K562 (cell line): ENCODE measurements around the gene HELZ.

ENCODE experiments used
- BHLHE40 ChIP-seq: IDR thresholded peaks from 2 replicates; pipeline ENCODE4 v1.6.1; 2011; ENCODE audit warnings: low read length, improper control_type of control experiment
- MYC ChIP-seq, 2 experiments: fragments of 250-450 bp in 1 of 2; sonication (Bioruptor Pico) in 1 of 2; IDR thresholded peaks; 2 replicates each; pipeline versions ENCODE4 v1.5.1 to v1.6.1; 2012 to 2021; ENCODE audit warnings: low read depth in 2 of 2, borderline replicate concordance in 1 of 2, improper control_type of control experiment in 1 of 2, low read length in 1 of 2, mild to moderate bottlenecking in 1 of 2, moderate library complexity in 1 of 2
- POLR2AphosphoS5 ChIP-seq: IDR thresholded peaks from 2 replicates; pipeline ENCODE4 v1.6.1; 2011; ENCODE audit warnings: mild to moderate bottlenecking, low read depth, low read length, moderate library complexity; ENCODE audit not compliant: control insufficient read depth, insufficient read depth
- SP2 ChIP-seq: IDR thresholded peaks from 2 replicates; pipeline ENCODE4 v1.6.1; 2011; ENCODE audit warnings: mild to moderate bottlenecking, low read depth, low read length, moderate library complexity; ENCODE audit not compliant: poor library complexity, severe bottlenecking; ENCODE audit errors: extremely low read depth
- ZNF23 ChIP-seq: fragments of 250-450 bp; sonication (Bioruptor Pico); IDR thresholded peaks from 2 replicates; pipeline ENCODE4 v1.4.0; 2020; ENCODE audit warnings: mild to moderate bottlenecking
- ZNF239 ChIP-seq: fragments of 250-450 bp; sonication (Bioruptor Pico); IDR thresholded peaks from 2 replicates; pipeline ENCODE4 v1.4.0; 2020; ENCODE audit warnings: mild to moderate bottlenecking
- TF ChIP-seq, protein P1 (sequence below): sonication (generic); formaldehyde crosslinking; IDR thresholded peaks from 2 replicates; pipeline ENCODE4 v1.8.1; 2022; ENCODE audit warnings: missing genetic modification reagents
- TF ChIP-seq, protein P2 (sequence below): sonication (generic); formaldehyde crosslinking; IDR thresholded peaks from 2 replicates; pipeline ENCODE4 v1.8.1; 2023; ENCODE audit warnings: mild to moderate bottlenecking, missing genetic modification reagents
- TF ChIP-seq, protein P3 (sequence below), 3 experiments: IDR thresholded peaks in 2 of 3; conservative IDR thresholded peaks in 1 of 3; 2 replicates each; pipeline ENCODE4 v1.5.1; 2011 to 2012; ENCODE audit warnings: low read length in 3 of 3, mild to moderate bottlenecking in 3 of 3, control low read depth in 2 of 3, improper control_type of control experiment in 1 of 3, inconsistent platforms in 1 of 3, low read depth in 1 of 3, mixed read lengths in 1 of 3, moderate library complexity in 1 of 3; ENCODE audit not compliant: insufficient read depth in 2 of 3

DNA sequence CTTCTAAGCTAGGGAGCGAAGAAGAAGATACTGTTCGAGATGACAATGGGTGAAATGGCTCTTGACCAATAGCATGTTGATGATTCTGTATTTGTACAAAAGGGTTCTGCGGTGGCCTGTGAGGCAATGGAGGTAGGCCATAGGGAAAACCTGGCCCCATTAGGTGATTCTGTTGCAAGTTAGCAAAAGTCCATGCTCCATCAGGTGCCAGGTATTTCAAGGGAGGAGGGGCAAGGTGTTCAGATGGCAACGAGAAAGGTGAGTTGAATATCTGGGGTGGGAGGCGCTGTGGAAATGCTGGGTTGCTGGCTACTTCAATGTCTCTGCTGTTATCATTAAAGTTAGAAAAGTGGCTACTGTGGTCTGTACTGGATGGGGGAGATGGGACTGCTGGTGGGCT lies 137.8 kb downstream of the HELZ start:
- TF ChIP-seq ZNF239 (CRISPR knock-in tag) (no peak), ZNF23 (no peak), POLR2AphosphoS5 (no peak), BHLHE40 (no peak), MYC (IDR thresholded peaks at IDR 0.05; ENCODE audit: low read depth, low read length) (no peak), MYC (CRISPR knock-in tag; IDR thresholded peaks at IDR 0.05; ENCODE audit: borderline replicate concordance, low read depth) (no peak), SP2 (no peak)
- TF ChIP-seq, protein P1, sequence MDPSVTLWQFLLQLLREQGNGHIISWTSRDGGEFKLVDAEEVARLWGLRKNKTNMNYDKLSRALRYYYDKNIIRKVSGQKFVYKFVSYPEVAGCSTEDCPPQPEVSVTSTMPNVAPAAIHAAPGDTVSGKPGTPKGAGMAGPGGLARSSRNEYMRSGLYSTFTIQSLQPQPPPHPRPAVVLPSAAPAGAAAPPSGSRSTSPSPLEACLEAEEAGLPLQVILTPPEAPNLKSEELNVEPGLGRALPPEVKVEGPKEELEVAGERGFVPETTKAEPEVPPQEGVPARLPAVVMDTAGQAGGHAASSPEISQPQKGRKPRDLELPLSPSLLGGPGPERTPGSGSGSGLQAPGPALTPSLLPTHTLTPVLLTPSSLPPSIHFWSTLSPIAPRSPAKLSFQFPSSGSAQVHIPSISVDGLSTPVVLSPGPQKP: no peak
- TF ChIP-seq, protein P2, sequence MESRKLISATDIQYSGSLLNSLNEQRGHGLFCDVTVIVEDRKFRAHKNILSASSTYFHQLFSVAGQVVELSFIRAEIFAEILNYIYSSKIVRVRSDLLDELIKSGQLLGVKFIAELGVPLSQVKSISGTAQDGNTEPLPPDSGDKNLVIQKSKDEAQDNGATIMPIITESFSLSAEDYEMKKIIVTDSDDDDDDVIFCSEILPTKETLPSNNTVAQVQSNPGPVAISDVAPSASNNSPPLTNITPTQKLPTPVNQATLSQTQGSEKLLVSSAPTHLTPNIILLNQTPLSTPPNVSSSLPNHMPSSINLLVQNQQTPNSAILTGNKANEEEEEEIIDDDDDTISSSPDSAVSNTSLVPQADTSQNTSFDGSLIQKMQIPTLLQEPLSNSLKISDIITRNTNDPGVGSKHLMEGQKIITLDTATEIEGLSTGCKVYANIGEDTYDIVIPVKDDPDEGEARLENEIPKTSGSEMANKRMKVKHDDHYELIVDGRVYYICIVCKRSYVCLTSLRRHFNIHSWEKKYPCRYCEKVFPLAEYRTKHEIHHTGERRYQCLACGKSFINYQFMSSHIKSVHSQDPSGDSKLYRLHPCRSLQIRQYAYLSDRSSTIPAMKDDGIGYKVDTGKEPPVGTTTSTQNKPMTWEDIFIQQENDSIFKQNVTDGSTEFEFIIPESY (CRISPR knock-in tag): no peak
- TF ChIP-seq, protein P3, sequence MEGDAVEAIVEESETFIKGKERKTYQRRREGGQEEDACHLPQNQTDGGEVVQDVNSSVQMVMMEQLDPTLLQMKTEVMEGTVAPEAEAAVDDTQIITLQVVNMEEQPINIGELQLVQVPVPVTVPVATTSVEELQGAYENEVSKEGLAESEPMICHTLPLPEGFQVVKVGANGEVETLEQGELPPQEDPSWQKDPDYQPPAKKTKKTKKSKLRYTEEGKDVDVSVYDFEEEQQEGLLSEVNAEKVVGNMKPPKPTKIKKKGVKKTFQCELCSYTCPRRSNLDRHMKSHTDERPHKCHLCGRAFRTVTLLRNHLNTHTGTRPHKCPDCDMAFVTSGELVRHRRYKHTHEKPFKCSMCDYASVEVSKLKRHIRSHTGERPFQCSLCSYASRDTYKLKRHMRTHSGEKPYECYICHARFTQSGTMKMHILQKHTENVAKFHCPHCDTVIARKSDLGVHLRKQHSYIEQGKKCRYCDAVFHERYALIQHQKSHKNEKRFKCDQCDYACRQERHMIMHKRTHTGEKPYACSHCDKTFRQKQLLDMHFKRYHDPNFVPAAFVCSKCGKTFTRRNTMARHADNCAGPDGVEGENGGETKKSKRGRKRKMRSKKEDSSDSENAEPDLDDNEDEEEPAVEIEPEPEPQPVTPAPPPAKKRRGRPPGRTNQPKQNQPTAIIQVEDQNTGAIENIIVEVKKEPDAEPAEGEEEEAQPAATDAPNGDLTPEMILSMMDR (IDR thresholded peaks at IDR 0.05 in 2 of 3, conservative IDR thresholded peaks at IDR 0.05 in 1 of 3; ENCODE audit: insufficient read depth in 2 of 3, low read depth in 1 of 3, low read length in 3 of 3): no peak
